Activated T-cell treated with anti-CD3 and anti-CD28 coated beads, Interleukin-2, amount 50 U/mL, for 72 hours (primary cell): ENCODE results near the gene AGBL1. TPM values are rescaled to one million over a fixed set of nuclear protein-coding genes. Genes with fewer than 3 reads are reported as not detected.

Source experiments
- ATAC-seq, 2 donors: fragments of 150-1000 bp; cut with Tn5 transposase; replicated peaks in 1 of 2; 2 replicates each; pipeline ENCODE4 v1.10.0; 2021; ENCODE audit warnings: moderate library complexity in 2 of 2, mild to moderate bottlenecking in 1 of 2
- DNase-seq, 2 donors: peaks; one replicate each; pipeline ENCODE4 v3.0.0; 2021 to 2022; ENCODE audit warnings: mixed read lengths in 1 of 2
- H3K27ac Mint-ChIP-seq: one replicate; pipeline ENCODE4 v1.8.0; 2022; ENCODE audit warnings: mild to moderate bottlenecking, moderate library complexity, mixed read lengths
- H3K27me3 Mint-ChIP-seq: one replicate; pipeline ENCODE4 v1.8.0; 2022; ENCODE audit warnings: low read depth, mixed read lengths
- H3K36me3 Mint-ChIP-seq, 2 donors: one replicate each; pipeline ENCODE4 v1.8.0; 2022; ENCODE audit warnings: mixed read lengths in 2 of 2, mild to moderate bottlenecking in 1 of 2; ENCODE audit not compliant: insufficient read depth in 2 of 2
- H3K4me1 Mint-ChIP-seq: one replicate; pipeline ENCODE4 v1.8.0; 2022; ENCODE audit warnings: low read depth, mixed read lengths
- H3K4me3 Mint-ChIP-seq, 2 donors: one replicate each; pipeline ENCODE4 v1.8.0; 2022; ENCODE audit warnings: mild to moderate bottlenecking in 2 of 2, mixed read lengths in 2 of 2, moderate library complexity in 2 of 2
- H3K9me3 Mint-ChIP-seq, 2 donors: one replicate each; pipeline ENCODE4 v1.8.0; 2022; ENCODE audit warnings: mixed read lengths in 2 of 2
- total RNA-seq, 2 donors: library from RNA; stranded (reverse); gene quantifications; one replicate each; pipeline ENCODE4 v1.2.3, GENCODE V29; 2022

AGBL1 gene
- total RNA-seq, 2 donors from 2014 or later, result 0.14 TPM; not detected in 1

- Mint-ChIP-seq H3K4me3 (peak overlapping the region in 1 of 2 donors; percentile 34), H3K9me3 (peaks cover 0 to 2% of the 10 kb centered on the region in 2 donors), H3K4me1 (peaks cover 33% of the 10 kb centered on the region), H3K36me3 (no peaks in the 10 kb centered on the region), H3K27ac (peak overlapping the region; percentile 74), H3K27me3 (no peaks in the 10 kb centered on the region)
- ATAC-seq, result peak in 1 of 2 donors; percentile 33
- DNase-seq, result no peak
Observed at GRCh38 chr15:86629409-86630356, 550.0 kb downstream of the AGBL1 start.

- Mint-ChIP-seq H3K4me1 (peaks cover 21% of the 10 kb centered on the region), H3K27ac (no peak overlapping the region), H3K27me3 (no peaks in the 10 kb centered on the region), H3K36me3 (no peaks in the 10 kb centered on the region), H3K9me3 (peaks cover 0 to 2% of the 10 kb centered on the region in 2 donors), H3K4me3 (no peak overlapping the region)
- no peak for ATAC-seq
- no peak for DNase-seq
Observed at GRCh38 chr15:86630946-86631345, 551.3 kb downstream of the AGBL1 start.

GRCh38 chr15:86634146-86634545 is 554.5 kb downstream of the AGBL1 start:
- H3K27ac Mint-ChIP-seq, result no peak overlapping the region
- H3K27me3 Mint-ChIP-seq, result no peaks in the 10 kb centered on the region
- DNase-seq (no peak), ATAC-seq (no peak)
- H3K4me1 Mint-ChIP-seq, result peaks cover 11% of the 10 kb centered on the region
- H3K4me3 Mint-ChIP-seq, result no peak overlapping the region
- peaks cover 0 to 2% of the 10 kb centered on the region in 2 donors for H3K36me3 Mint-ChIP-seq
- peaks cover 3 to 9% of the 10 kb centered on the region in 2 donors for H3K9me3 Mint-ChIP-seq

GRCh38 chr15:86634992-86635638 is 555.4 kb downstream of the AGBL1 start:
- DNase-seq, result no peak
- no peaks in the 10 kb centered on the region for H3K27me3 Mint-ChIP-seq
- no peak overlapping the region for H3K4me3 Mint-ChIP-seq
- H3K36me3 Mint-ChIP-seq, result peaks cover 0 to 2% of the 10 kb centered on the region in 2 donors
- H3K4me1 Mint-ChIP-seq, result peaks cover 2% of the 10 kb centered on the region
- no peak overlapping the region for H3K27ac Mint-ChIP-seq
- ATAC-seq, result no peak
- H3K9me3 Mint-ChIP-seq, result peaks cover 3 to 9% of the 10 kb centered on the region in 2 donors

GRCh38 chr15:86644339-86644738 is 564.7 kb downstream of the AGBL1 start:
- peaks cover 0 to 2% of the 10 kb centered on the region in 2 donors for H3K36me3 Mint-ChIP-seq
- H3K27me3 Mint-ChIP-seq, result no peaks in the 10 kb centered on the region
- no peaks in the 10 kb centered on the region for H3K9me3 Mint-ChIP-seq
- peaks cover 10% of the 10 kb centered on the region for H3K4me1 Mint-ChIP-seq
- DNase-seq (no peak), ATAC-seq (no peak)
- no peak overlapping the region for H3K4me3 Mint-ChIP-seq
- H3K27ac Mint-ChIP-seq, result no peak overlapping the region

GRCh38 chr15:86645925-86646500 is 566.3 kb downstream of the AGBL1 start:
- peaks cover 24% of the 10 kb centered on the region for H3K4me1 Mint-ChIP-seq
- peak overlapping the region; percentile 81 for H3K27ac Mint-ChIP-seq
- DNase-seq, result no peak
- H3K4me3 Mint-ChIP-seq, result no peak overlapping the region
- peaks cover 1 to 2% of the 10 kb centered on the region in 2 donors for H3K36me3 Mint-ChIP-seq
- H3K9me3 Mint-ChIP-seq, result no peaks in the 10 kb centered on the region
- no peaks in the 10 kb centered on the region for H3K27me3 Mint-ChIP-seq
- no peak for ATAC-seq

GRCh38 chr15:86647810-86648440 is 568.3 kb downstream of the AGBL1 start:
- Mint-ChIP-seq H3K27ac (no peak overlapping the region), H3K36me3 (peaks cover 1 to 3% of the 10 kb centered on the region in 2 donors), H3K27me3 (no peaks in the 10 kb centered on the region), H3K9me3 (peaks cover 0 to 2% of the 10 kb centered on the region in 2 donors), H3K4me1 (peaks cover 43% of the 10 kb centered on the region), H3K4me3 (no peak overlapping the region)
- DNase-seq, result peak; percentile 18 to 33
- ATAC-seq, result peak; percentile 59 to 69

GRCh38 chr15:86649277-86649676 is 569.6 kb downstream of the AGBL1 start:
- Mint-ChIP-seq H3K4me3 (no peak overlapping the region), H3K9me3 (peaks cover 0 to 2% of the 10 kb centered on the region in 2 donors), H3K36me3 (peaks cover 1 to 3% of the 10 kb centered on the region in 2 donors), H3K27me3 (no peaks in the 10 kb centered on the region), H3K4me1 (peaks cover 56% of the 10 kb centered on the region), H3K27ac (no peak overlapping the region)
- ATAC-seq, result peak; percentile 68 to 73
- no peak for DNase-seq

- Mint-ChIP-seq H3K4me3 (peak overlapping the region; percentile 53 to 77), H3K27ac (peak overlapping the region; percentile 72), H3K27me3 (no peaks in the 10 kb centered on the region), H3K4me1 (peaks cover 62% of the 10 kb centered on the region), H3K9me3 (peaks cover 0 to 2% of the 10 kb centered on the region in 2 donors), H3K36me3 (peaks cover 1 to 3% of the 10 kb centered on the region in 2 donors)
- ATAC-seq, result no peak
- DNase-seq, result peak; percentile 27 to 28
Observed at GRCh38 chr15:86650094-86650493, 570.4 kb downstream of the AGBL1 start.

- Mint-ChIP-seq H3K4me1 (peaks cover 62% of the 10 kb centered on the region), H3K36me3 (peaks cover 1 to 2% of the 10 kb centered on the region in 2 donors), H3K27me3 (no peaks in the 10 kb centered on the region), H3K4me3 (peak overlapping the region; percentile 73 to 82), H3K9me3 (peaks cover 2 to 3% of the 10 kb centered on the region in 2 donors), H3K27ac (peak overlapping the region; percentile 94)
- DNase-seq (no peak), ATAC-seq (peak; percentile 69 to 73)
Observed at GRCh38 chr15:86653344-86654197, 573.9 kb downstream of the AGBL1 start.

- H3K9me3 Mint-ChIP-seq, result peaks cover 2 to 3% of the 10 kb centered on the region in 2 donors
- ATAC-seq, result no peak
- DNase-seq, result no peak
- peaks cover 62% of the 10 kb centered on the region for H3K4me1 Mint-ChIP-seq
- peaks cover 1 to 2% of the 10 kb centered on the region in 2 donors for H3K36me3 Mint-ChIP-seq
- no peak overlapping the region for H3K27ac Mint-ChIP-seq
- H3K27me3 Mint-ChIP-seq, result no peaks in the 10 kb centered on the region
- H3K4me3 Mint-ChIP-seq, result peak overlapping the region; percentile 73 to 82
Observed at GRCh38 chr15:86654501-86654900, 574.8 kb downstream of the AGBL1 start.

GRCh38 chr15:86657305-86657704 is 577.6 kb downstream of the AGBL1 start:
- H3K27me3 Mint-ChIP-seq, result no peaks in the 10 kb centered on the region
- ATAC-seq (no peak), DNase-seq (no peak)
- no peak overlapping the region for H3K27ac Mint-ChIP-seq
- no peaks in the 10 kb centered on the region for H3K36me3 Mint-ChIP-seq
- peaks cover 0 to 3% of the 10 kb centered on the region in 2 donors for H3K9me3 Mint-ChIP-seq
- peaks cover 35% of the 10 kb centered on the region for H3K4me1 Mint-ChIP-seq
- H3K4me3 Mint-ChIP-seq, result no peak overlapping the region
